NK-92 (cell line): ENCODE results near the gene UBE2F.
"Not testable (repeated sequence)": the region's sequence is repeated elsewhere in the genome, so short reads cannot be mapped to it uniquely, and the experiment has no call there.

ENCODE experiments used
- DNase-seq: peaks from one replicate; lab custom pipeline; 2025; ENCODE audit not compliant: unreplicated experiment; lab: John Stamatoyannopoulos, UW

The UBE2F gene

GRCh38 chr2:237943395-237944094, 23.3 kb upstream of the UBE2F start:
- DNase-seq = no peak

GRCh38 chr2:237944302-237944701, 22.5 kb upstream of the UBE2F start:
- no peak for DNase-seq

DNA sequence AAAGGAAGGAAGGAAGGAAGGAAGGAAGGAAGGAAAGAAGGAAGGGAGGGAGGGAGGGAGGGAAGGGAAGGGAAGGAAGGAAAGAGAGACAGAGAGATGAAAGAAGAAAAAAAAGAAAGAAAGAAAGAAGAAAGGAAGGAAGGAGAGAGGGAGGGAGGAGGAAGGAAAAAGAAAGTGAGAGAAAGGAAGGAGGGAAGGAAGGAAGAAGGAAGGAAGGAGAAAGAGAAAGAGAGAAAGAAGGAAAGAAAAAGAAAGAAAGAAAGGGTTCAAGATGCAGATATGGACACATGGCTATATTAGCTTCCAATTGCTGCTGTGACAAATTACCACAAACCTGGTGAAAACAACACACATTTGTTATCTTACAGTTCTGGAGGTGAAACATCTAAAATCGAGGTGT, 20.4 kb upstream of the UBE2F start:
- DNase-seq = no peak

DNA sequence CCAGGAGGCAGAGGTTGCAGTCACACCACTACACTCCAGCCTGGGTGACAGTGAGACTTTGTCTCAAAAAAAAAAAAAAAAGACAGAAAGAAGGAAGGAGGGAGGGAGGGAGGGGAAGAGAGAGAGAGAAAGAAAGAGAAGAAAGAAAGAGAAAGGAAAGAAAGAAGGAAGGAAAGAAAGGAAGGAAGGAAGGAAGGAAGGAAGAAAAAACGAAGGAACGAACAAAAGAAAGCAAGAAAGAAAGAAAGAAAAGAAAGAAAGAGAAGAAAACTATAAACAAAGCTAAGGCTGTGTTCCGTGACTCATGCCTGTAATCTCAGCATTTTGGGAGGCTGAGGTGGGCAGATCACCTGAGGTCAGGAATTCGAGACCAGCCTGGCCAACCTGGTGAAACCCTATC, 15.5 kb upstream of the UBE2F start:
- DNase-seq = not testable (repeated sequence)

- DNase-seq = no peak
Observed at GRCh38 chr2:237951878-237952277, 14.9 kb upstream of the UBE2F start.

GRCh38 chr2:237952851-237953250, 14.0 kb upstream of the UBE2F start:
- DNase-seq = no peak

DNA sequence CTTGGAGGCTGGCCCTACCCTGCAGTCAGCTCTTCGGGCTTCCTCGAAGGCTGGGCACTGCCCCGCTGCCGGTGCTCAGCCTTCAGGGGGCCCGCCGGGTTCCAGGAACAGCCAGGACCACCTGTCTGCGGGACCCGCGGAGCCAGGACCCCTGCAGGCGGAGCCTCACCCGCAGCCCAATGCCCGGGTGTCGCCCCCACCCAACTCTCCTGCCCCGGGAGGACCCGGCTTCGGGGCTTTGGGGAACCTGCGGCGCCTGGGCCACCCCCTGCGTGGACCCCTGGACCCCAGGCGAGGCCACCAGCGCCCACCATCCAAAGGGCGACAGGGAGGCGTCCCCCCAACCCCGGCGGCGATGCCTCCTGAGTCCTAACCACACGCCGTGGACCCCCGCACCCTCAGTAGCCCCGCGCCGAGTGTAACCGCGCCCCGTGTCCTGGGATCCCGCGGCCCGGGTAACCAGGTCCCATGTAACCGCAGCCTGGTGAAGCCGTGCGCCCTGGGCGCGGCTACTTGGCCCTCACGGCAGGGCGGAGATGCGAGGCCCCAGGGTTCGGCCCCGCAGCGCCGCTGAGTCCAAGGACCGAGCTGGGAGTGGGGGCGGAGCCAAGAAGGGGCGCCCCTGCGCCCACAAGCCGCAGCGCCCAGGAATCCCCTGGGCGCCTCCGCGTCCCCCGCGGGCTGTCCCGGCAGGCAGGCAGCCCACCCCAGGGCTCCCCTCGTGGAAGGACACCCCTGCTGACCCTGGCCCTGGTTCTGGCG, 11.0 kb upstream of the UBE2F start:
- no peak for DNase-seq

- no peak for DNase-seq
Observed at GRCh38 chr2:237956402-237956736, 10.4 kb upstream of the UBE2F start.

DNA sequence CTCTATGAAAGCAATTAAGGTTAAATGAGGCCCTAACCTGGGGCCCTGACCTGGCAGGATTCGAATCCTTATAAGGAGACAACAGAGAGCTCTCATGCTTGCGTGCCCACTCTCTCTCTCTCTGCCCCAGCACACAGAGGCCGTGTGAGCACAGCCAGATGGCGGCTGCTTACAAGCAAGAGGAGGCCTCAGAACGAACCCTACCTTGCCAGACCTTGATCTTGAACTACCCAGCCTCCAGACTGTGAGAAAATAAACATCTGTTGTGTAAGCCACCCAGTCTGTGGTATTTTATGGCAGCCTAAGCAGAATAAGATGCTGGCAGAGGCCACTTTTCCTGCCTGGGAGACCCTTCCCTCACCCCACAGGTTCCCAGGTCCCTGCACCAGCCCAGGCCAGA, 5.2 kb upstream of the UBE2F start:
- DNase-seq = no peak

- no peak for DNase-seq
Observed at GRCh38 chr2:237962432-237963084, 4.3 kb upstream of the UBE2F start.

DNA sequence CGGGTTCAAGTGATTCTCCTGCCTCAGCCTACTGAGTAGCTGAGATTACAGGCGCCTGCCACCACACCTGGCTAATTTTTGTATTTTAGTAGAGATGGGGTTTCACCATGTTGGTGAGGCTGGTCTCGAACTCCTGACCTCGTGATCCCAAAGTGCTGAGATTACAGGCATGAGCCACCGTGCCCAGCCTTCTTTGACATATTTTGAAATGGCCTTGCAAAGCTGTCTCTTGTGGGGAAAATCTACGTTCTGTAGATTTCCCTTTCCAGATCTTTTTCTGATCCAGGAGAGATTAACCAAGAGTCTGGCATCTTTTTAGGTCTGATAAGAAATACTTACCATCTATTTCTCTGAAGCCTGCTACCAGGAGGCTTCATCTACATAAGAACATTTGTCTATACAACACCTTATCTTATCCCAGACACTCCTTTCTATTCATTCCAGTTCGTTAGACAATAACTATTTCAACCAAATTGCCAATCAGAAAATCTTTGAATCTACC, 3.3 kb upstream of the UBE2F start:
- not testable (repeated sequence) for DNase-seq

DNA sequence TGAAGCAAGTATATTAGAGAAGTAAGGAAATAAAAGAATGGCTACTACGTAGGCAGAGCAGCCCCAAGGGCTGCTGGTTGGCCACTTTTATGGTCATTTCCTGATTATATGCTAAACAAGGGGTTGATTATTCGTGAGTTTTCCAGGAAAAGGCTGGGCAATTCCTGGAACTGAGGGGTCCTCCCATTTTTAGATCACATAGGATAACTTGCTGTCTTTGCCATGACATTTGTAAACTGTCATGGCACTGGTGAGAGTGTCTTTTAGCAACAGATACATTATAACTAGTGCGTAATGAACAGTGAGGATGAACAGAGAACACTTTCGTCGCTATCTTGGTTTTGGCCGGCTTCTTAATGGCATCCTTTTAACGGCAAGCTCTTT, 2.6 kb upstream of the UBE2F start:
- no peak for DNase-seq

GRCh38 chr2:237964578-237965404, 2.0 kb upstream of the UBE2F start:
- no peak for DNase-seq

DNA sequence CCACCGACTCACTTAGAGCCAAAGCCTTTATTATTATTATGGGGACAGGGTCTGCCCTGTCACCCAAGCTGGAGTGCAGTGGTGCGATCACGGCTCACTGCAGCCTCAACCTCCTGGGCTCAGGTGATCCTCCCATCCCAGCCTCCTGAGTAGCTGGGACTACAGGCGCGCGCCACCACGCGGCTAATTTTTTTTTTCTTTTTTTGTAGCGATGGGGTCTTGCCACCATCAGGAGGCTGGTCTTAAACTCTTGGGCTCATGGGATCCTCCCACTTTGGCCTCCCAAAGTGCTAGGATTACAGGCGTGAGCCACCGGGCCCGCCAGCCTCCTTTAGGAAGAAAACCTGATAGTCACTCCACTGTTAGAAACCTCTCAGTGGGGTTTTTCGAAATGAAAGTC, 970 bp upstream of the UBE2F start:
- not testable (repeated sequence) for DNase-seq

- DNase-seq = no peak
Observed at GRCh38 chr2:237966250-237966564, 607 bp upstream of the UBE2F start.

GRCh38 chr2:237967463-237967951, 693 bp downstream of the UBE2F start:
- no peak for DNase-seq

DNA sequence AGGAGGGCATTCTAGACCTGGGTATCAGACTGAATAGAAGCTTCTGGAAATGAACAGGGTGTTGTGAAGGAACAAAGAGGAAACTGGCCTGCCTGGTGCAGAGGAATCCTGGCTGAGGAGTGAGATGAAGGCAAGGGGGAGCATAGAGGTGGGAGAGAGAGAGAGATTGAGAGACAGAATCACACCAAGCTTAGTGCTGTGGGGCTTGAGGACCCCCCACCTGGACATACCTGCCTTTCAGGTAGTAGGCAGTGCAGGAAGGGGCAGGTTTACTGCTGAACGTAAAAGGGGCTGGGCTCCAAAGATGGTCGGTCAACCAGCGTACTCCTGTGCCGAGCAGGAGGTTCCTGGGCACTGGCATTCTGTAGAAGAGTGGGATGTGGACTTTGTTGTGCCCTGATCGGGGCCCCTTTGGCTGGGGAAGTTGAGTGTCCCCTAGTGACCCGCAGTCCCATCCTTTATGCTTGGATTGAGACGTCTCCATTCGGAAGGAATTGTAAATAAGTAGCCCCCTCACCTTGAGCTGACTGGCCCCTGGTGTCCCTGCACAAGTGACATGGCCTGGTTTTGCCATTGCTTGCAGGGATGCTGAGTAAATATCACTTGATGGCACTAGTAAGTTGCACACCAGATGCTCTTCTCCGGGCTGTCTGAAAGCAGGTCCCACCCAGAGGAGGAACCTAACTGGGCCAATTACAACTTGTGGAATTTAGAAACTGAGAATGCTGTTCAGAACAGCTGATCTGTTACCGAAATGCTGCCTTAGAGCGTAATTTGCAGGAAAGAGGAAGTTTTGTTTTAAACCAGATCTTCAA, 1.4 kb downstream of the UBE2F start:
- no peak for DNase-seq

- DNase-seq = no peak
Observed at GRCh38 chr2:237971661-237972060, 4.8 kb downstream of the UBE2F start.

DNA sequence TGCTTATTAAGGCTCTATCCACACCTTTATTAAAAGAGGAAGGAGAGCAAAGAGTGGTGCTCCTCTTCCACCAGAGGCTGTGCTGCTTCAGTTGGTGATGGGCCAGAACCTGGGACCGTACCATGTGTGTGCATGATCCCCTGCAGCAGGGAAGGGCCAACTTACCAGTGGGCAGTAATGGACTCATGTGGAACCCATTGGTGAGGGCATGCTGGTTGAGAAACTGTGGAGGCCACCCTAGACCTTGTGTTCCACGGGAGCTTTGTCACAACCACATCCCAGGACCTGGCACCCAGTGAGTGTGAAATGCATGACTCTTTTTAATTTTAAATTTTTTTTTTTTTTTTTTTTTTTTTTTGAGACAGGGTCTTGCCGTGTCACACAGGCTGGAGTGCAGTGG, 5.4 kb downstream of the UBE2F start:
- no peak for DNase-seq

DNA sequence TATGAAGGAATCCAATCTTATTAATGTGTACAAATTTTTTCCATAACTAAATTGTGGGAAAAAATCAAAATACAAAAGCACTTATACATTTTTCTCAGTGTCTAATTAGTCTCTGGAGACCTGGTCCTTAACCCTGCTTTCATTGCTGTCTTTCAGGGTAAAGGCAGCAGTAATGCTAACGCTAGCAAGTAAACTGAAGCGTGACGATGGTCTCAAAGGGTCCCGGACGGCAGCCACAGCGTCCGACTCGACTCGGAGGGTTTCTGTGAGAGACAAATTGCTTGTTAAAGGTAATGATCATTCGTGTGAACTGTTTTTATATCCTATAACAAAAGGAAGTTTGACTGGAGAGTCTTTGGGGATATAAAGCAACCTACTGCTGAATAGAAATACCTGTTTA, 6.1 kb downstream of the UBE2F start:
- DNase-seq = no peak
